ENCODE data around the gene TNPO1. TPM values are rescaled to one million over a fixed set of nuclear protein-coding genes. Genes with fewer than 3 reads are reported as not detected.

The TNPO1 gene
- total and polyA plus RNA-seq, 2 of the 8 experiments (the other 6 are each of a cell fraction or from before 2014, with no cell fraction given), result 38.5 to 211 TPM

GRCh38 chr5:72882989-72883388 lies 66.5 kb downstream of the TNPO1 start (continued):
- TF ChIP-seq CBX5 (IDR thresholded peaks at IDR 0.05; ENCODE audit: low read depth, low read length), result no peak

Data from H1 (cell line).